ENCODE measurements around the gene NTN3.

The NTN3 gene

GRCh38 chr16:2514333-2515179 lies 43.5 kb downstream of the NTN3 start:
- Histone ChIP-seq H3K9ac (ENCODE audit: low read depth, low read length, poor library complexity, severe bottlenecking) (peak overlapping the region; percentile 75), H3K79me2 (ENCODE audit: insufficient read depth, low read length) (peaks cover 47% of the 10 kb centered on the region), H3K4me3 (ENCODE audit: low read length, poor library complexity, severe bottlenecking) (peak overlapping the region; percentile 78), H2AFZ (ENCODE audit: low read length) (no peak overlapping the region), H3K9me2 (replicated peaks; ENCODE audit: low read depth, low read length) (no peaks in the 10 kb centered on the region), H3K9me3 (ENCODE audit: insufficient read depth, low read depth, low read length) (no peaks in the 10 kb centered on the region), H4K20me1 (ENCODE audit: insufficient read depth, low read length, poor library complexity, severe bottlenecking) (peaks cover 9% of the 10 kb centered on the region), H3K4me2 (ENCODE audit: low read depth, low read length, poor library complexity, severe bottlenecking) (peak overlapping the region; percentile 94), H3K27me3 (ENCODE audit: insufficient read depth, low read length, poor library complexity, severe bottlenecking) (no peaks in the 10 kb centered on the region), H3K36me3 (ENCODE audit: insufficient read depth, low read length) (no peaks in the 10 kb centered on the region), H3F3A (ENCODE audit: low read depth) (no peaks in the 10 kb centered on the region), H3K4me1 (ENCODE audit: insufficient read depth, low read length, poor library complexity, severe bottlenecking) (peaks cover 12% of the 10 kb centered on the region)
- TF ChIP-seq EZH2phosphoT487 (IDR thresholded peaks at IDR 0.05; ENCODE audit: borderline replicate concordance), result no peak

- peak overlapping the region; percentile 94 for H3K4me2 ChIP-seq (ENCODE audit: low read depth, low read length, poor library complexity, severe bottlenecking)
- no peak for TF ChIP-seq CTCF (conservative IDR thresholded peaks at IDR 0.05; ENCODE audit: low read length)
- TF ChIP-seq EZH2phosphoT487 (IDR thresholded peaks at IDR 0.05; ENCODE audit: borderline replicate concordance), result no peak
- H3K36me3 ChIP-seq (ENCODE audit: insufficient read depth, low read length), result no peaks in the 10 kb centered on the region
- H3K9me2 ChIP-seq (replicated peaks; ENCODE audit: low read depth, low read length), result no peaks in the 10 kb centered on the region
- H3K9me3 ChIP-seq (ENCODE audit: insufficient read depth, low read depth, low read length), result no peaks in the 10 kb centered on the region
- H3K9ac ChIP-seq (ENCODE audit: low read depth, low read length, poor library complexity, severe bottlenecking), result peak overlapping the region; percentile 75
- no peak overlapping the region for H2AFZ ChIP-seq (ENCODE audit: low read length)
- H3K4me1 ChIP-seq (ENCODE audit: insufficient read depth, low read length, poor library complexity, severe bottlenecking), result peaks cover 12% of the 10 kb centered on the region
- H4K20me1 ChIP-seq (ENCODE audit: insufficient read depth, low read length, poor library complexity, severe bottlenecking), result peaks cover 9% of the 10 kb centered on the region
- H3K27me3 ChIP-seq (ENCODE audit: insufficient read depth, low read length, poor library complexity, severe bottlenecking), result no peaks in the 10 kb centered on the region
- peak overlapping the region; percentile 78 for H3K4me3 ChIP-seq (ENCODE audit: low read length, poor library complexity, severe bottlenecking)
- peaks cover 47% of the 10 kb centered on the region for H3K79me2 ChIP-seq (ENCODE audit: insufficient read depth, low read length)
- no peaks in the 10 kb centered on the region for H3F3A ChIP-seq (ENCODE audit: low read depth)
Observed at GRCh38 chr16:2515180-2515851, 44.2 kb downstream of the NTN3 start.

- peaks cover 9% of the 10 kb centered on the region for H4K20me1 ChIP-seq (ENCODE audit: insufficient read depth, low read length, poor library complexity, severe bottlenecking)
- no peaks in the 10 kb centered on the region for H3F3A ChIP-seq (ENCODE audit: low read depth)
- peaks cover 12% of the 10 kb centered on the region for H3K4me1 ChIP-seq (ENCODE audit: insufficient read depth, low read length, poor library complexity, severe bottlenecking)
- no peak overlapping the region for H2AFZ ChIP-seq (ENCODE audit: low read length)
- H3K9ac ChIP-seq (ENCODE audit: low read depth, low read length, poor library complexity, severe bottlenecking), result peak overlapping the region; percentile 36
- no peaks in the 10 kb centered on the region for H3K27me3 ChIP-seq (ENCODE audit: insufficient read depth, low read length, poor library complexity, severe bottlenecking)
- H3K4me2 ChIP-seq (ENCODE audit: low read depth, low read length, poor library complexity, severe bottlenecking), result peak overlapping the region; percentile 94
- H3K36me3 ChIP-seq (ENCODE audit: insufficient read depth, low read length), result no peaks in the 10 kb centered on the region
- no peaks in the 10 kb centered on the region for H3K9me3 ChIP-seq (ENCODE audit: insufficient read depth, low read depth, low read length)
- H3K4me3 ChIP-seq (ENCODE audit: low read length, poor library complexity, severe bottlenecking), result peak overlapping the region; percentile 78
- no peaks in the 10 kb centered on the region for H3K9me2 ChIP-seq (replicated peaks; ENCODE audit: low read depth, low read length)
- peaks cover 52% of the 10 kb centered on the region for H3K79me2 ChIP-seq (ENCODE audit: insufficient read depth, low read length)
- no peak for TF ChIP-seq EZH2phosphoT487 (IDR thresholded peaks at IDR 0.05; ENCODE audit: borderline replicate concordance)
- TF ChIP-seq CTCF (conservative IDR thresholded peaks at IDR 0.05; ENCODE audit: low read length), result no peak
Observed at GRCh38 chr16:2516391-2517240, 45.5 kb downstream of the NTN3 start.

Data from Loucy (cell line).